GM19452 (cell line): ENCODE results near the gene UBE2V1.
"Not testable (repeated sequence)": the region's sequence is repeated elsewhere in the genome, so short reads cannot be mapped to it uniquely, and the experiment has no call there.

ENCODE experiments used
- ATAC-seq: cut with Tn5 transposase; IDR thresholded peaks from one replicate; pipeline ENCODE4 v1.9.1; 2021; ENCODE audit not compliant: unreplicated experiment

UBE2V1 gene

GRCh38 chr20:50097843-50098242, 15.1 kb downstream of the UBE2V1 start:
- ATAC-seq: no peak

- ATAC-seq: no peak
Measured at GRCh38 chr20:50096237-50096636, 16.7 kb downstream of the UBE2V1 start.

GRCh38 chr20:50095476-50096078, 17.4 kb downstream of the UBE2V1 start:
- ATAC-seq: no peak

GRCh38 chr20:50094522-50094921, 18.4 kb downstream of the UBE2V1 start:
- ATAC-seq: no peak

GRCh38 chr20:50093240-50093639, 19.7 kb downstream of the UBE2V1 start:
- ATAC-seq: no peak

GRCh38 chr20:50092436-50092835, 20.5 kb downstream of the UBE2V1 start:
- ATAC-seq: no peak

GRCh38 chr20:50089787-50090177, 23.2 kb downstream of the UBE2V1 start:
- no peak for ATAC-seq

DNA sequence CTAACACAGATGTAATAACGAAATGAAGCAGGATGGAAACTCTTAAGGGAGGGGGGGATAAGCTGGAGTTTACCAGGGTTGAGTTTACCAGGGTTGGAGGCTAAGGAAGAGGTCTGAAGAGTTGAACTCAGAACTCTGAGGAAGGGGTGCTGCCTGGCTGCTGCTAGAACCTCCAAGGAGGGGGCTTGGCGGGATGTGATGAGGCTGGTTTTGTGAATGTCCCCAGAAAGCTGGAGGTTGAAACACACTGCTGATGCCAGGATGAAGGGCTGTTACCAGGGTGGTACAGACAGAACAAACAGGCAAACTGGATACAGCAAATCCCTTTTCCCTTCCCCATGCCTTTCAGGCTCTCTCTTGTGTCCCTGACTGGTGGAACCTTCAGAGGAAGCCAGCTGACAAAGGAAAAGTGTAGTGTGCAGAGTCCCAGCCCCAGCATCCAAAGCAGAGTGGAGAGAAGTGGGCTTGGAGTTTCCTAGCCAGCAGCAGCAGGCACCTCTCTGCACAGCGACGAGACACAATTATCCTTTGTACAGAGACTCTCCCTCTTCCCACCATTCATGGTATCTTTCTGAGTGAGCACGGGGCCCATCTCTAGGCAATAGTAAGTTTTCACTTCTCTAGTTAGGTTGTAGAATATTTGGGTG, 23.7 kb downstream of the UBE2V1 start:
- no peak for ATAC-seq

GRCh38 chr20:50088022-50088421, 24.9 kb downstream of the UBE2V1 start:
- no peak for ATAC-seq

DNA sequence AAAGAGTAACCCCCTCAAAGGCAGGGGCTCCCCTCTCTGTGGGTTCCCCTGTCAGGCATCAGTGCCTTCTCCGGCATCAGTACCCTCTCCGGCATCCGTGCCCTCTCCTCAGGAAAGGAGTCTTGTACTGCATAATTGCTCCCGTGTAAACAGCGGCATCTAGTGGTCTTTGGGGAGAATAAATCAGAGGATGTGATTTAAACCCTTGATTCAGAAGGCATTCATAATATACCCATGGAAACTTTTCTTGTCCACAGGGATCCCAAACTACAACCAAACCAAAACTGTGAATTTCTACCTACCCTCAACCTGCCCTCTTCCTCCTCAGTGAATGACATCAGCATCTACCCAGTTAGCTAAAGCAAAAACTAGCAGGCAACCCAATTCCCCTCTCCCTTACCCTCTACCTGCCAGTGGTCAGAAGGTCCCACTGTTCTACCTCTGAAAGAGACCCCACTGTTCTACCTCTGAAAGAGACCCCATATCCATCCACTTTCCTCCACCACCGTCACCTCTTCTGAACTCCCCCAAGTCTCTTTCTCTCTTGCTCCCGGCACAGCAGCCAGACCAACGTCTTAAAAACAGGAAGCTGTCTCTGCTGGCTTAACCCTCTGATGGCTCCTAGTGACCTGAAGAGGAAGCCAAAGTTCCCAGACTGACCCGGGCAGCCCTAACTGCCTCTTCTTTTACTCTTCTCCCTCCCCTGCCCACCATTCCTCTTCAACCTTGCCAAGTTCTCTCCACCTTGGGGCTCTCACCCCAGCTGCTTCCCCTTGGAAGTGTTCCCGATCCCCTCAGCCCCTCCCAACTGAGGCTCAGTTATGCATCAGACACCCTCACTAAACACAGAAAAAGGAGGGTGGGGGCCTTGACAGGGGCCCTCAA, 27.2 kb downstream of the UBE2V1 start:
- no peak for ATAC-seq

- no peak for ATAC-seq
Measured at GRCh38 chr20:50085146-50085480, 27.8 kb downstream of the UBE2V1 start.

GRCh38 chr20:50083034-50083433, 29.9 kb downstream of the UBE2V1 start:
- no peak for ATAC-seq

DNA sequence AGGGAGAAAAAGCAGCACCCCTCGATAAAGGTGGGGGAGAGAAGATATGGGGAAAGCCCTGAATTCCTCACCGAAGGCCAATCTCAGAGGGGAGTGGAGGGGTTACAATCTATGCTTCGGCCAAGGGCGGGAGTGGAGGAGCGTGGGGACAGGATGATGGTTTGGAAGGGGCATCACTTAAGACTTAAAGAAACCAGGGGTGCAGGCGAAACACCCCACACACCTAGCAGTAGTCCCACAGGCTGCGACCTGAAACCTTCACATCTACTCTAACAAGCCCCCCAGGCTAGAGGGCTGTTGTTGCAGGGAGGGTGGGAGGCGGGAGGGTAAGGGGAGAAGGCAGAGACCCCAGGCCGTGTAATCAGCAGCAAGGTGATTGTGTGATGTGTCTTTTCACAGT, 30.9 kb downstream of the UBE2V1 start:
- ATAC-seq: not testable (repeated sequence)

DNA sequence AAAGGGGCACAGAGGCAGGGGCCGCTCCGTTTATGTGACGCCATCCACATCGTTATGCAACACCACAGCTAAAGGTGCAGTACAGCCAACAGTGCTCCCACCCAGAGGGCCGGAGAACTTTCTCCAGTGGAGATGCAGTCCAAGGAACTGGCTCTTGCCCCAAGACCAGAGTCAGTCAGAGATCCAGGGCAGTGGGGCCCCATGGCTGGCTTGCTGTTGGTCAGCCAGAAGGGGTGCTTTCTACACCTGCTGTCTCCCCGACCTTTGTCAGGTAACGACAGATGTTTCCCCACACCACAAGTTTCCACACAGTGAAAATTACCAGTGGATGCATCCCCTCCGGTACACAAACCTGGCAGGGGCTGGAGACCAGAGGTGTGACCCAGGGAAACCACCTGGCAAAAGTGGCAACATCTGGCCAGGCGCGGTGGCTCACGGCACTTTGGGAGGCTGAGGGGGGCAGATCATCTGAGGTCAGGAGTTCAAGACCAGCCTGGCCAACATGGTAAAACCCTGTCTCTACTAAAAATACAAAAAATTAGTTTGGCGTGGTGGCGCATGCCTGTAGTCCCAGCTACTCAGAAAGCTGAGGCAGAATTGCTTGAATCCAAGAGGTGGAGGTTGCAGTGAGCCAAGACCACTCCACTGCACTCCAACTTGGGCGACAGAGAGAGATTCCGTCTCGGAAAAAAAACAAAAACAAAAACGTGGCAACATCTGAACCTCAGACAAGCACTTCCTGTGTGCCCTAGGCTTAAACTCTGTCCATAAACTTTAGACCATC, 34.9 kb downstream of the UBE2V1 start:
- no peak for ATAC-seq

DNA sequence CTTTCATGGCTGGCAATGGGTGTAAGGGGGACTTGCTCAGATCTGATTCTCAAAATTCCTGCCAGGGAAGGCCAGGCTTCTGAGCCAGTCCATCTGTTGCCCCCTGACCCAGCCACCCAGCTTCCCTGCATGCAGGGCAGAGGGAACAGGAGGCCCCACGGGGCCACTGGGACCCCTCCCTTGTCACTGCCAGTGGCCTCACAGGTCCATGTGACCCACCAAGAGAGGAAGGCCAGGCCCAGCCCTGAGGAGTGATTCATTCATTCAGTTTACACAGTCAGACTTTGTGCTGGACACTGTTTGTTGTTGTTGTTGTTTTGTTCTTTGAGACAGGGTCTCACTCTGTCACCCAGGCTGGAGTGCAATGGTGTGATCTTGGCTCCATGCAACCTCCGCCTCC, 39.5 kb downstream of the UBE2V1 start:
- no peak for ATAC-seq

GRCh38 chr20:50071039-50071888, 41.7 kb downstream of the UBE2V1 start:
- peak; percentile 81 for ATAC-seq

DNA sequence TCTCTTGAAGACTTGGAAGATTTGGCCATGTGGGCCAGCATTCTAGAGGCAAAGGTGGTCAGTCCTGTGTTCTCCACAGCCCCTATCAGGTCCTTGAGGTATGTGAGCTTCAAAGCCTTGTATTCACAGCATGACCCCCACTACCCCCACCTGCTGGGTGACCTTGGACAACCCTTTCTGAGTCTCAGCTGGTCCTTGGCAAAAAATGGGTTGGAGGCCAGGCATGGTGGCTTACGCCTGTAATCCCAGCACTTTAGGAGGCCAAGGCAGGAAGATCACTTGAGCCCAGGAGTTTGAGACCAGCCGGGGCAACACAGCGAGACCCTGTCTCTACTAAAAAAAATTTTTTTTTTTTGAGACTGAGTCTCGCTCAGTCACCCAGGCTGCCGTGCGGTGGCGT, 42.6 kb downstream of the UBE2V1 start:
- no peak for ATAC-seq

DNA sequence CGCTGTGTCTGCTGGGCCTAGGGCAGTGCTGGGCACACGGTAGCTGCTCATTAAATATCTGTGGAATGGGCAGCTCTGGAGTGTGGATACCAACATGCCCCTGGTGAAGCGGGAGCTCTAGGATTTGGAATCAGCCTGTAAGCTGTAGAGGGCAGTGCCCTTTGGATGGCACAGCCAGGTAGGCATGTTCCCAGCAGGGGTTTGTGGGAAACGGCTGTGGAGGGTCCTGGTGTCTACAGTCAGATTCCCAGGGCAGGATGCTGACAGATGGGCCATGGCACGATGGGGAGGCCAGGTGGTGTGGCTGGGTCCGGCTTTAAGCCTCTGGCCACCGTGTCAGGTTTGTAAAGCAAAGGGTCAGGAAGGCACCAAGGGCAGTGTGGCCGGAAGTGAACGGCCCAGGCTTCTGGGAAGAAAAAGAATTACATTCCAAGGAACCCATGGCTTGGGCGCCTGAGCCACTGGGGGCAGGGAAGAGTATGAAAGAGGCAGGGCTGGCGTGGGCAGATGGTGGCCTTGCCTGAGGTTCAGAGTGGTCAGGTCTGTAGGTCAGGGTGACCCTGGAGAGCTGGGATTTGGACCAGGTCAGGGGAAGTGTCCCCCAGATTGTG, 44.8 kb downstream of the UBE2V1 start:
- ATAC-seq: no peak

GRCh38 chr20:50067461-50067860, 45.5 kb downstream of the UBE2V1 start:
- no peak for ATAC-seq

- ATAC-seq: no peak
Measured at GRCh38 chr20:50067018-50067417, 45.9 kb downstream of the UBE2V1 start.
